Neural cell (in vitro differentiated cells): Measurements from ENCODE around the gene STK36.

Source experiments
- CTCF ChIP-seq: fragments of 450-650 bp; IDR thresholded peaks from 2 replicates; pipeline ENCODE4 v1.5.1; 2014; ENCODE audit warnings: antibody characterized with exemption, mild to moderate bottlenecking, moderate library complexity; ENCODE audit not compliant: poor library complexity, severe bottlenecking
- RAD21 ChIP-seq: fragments of 450-650 bp; conservative IDR thresholded peaks from 2 replicates; pipeline ENCODE4 v1.6.1; 2014; ENCODE audit warnings: antibody characterized with exemption, mild to moderate bottlenecking, moderate library complexity
- TF ChIP-seq, protein P1 (sequence below): IDR thresholded peaks from 2 replicates; pipeline ENCODE4 v1.6.1; 2012; ENCODE audit warnings: borderline replicate concordance

DNA sequence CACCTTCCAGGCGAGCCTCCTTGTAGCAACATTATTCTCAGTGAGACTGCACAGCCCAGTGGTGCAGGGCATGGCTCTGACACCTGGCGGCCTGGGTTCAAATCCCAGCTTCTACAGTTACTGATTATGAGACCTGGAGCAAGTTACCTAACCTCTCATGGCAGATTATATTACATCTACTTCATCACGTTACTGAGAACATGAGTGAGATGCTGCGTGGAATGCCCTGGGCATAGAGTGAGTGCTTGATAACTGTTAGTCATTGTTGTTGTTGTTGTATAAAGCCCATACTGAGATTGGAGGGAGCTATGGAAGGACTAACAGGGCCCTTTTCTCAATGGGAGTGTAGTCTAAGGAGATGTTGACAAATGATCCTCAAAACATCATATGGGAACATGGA is 45.5 kb upstream of the STK36 start:
- TF ChIP-seq CTCF (no peak), RAD21 (no peak)
- TF ChIP-seq, protein P1, sequence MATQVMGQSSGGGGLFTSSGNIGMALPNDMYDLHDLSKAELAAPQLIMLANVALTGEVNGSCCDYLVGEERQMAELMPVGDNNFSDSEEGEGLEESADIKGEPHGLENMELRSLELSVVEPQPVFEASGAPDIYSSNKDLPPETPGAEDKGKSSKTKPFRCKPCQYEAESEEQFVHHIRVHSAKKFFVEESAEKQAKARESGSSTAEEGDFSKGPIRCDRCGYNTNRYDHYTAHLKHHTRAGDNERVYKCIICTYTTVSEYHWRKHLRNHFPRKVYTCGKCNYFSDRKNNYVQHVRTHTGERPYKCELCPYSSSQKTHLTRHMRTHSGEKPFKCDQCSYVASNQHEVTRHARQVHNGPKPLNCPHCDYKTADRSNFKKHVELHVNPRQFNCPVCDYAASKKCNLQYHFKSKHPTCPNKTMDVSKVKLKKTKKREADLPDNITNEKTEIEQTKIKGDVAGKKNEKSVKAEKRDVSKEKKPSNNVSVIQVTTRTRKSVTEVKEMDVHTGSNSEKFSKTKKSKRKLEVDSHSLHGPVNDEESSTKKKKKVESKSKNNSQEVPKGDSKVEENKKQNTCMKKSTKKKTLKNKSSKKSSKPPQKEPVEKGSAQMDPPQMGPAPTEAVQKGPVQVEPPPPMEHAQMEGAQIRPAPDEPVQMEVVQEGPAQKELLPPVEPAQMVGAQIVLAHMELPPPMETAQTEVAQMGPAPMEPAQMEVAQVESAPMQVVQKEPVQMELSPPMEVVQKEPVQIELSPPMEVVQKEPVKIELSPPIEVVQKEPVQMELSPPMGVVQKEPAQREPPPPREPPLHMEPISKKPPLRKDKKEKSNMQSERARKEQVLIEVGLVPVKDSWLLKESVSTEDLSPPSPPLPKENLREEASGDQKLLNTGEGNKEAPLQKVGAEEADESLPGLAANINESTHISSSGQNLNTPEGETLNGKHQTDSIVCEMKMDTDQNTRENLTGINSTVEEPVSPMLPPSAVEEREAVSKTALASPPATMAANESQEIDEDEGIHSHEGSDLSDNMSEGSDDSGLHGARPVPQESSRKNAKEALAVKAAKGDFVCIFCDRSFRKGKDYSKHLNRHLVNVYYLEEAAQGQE = no peak
